GM23338 (cell line): ENCODE measurements around the gene DCN. TPM values are rescaled to one million over a fixed set of nuclear protein-coding genes. Genes with fewer than 3 reads are reported as not detected.

Source experiments
- ATAC-seq: fragments of 200-7000 bp; cut with Tn5 transposase; 3 replicates; pipeline ENCODE4 v1.9.1; 2020
- DNase-seq: peaks from one replicate; pipeline ENCODE4 v3.0.0-alpha.2; 2015; ENCODE audit warnings: low spot score
- H2AFZ ChIP-seq: fragments of 200-600 bp; sonication (generic); 2 replicates; pipeline ENCODE4 v1.8.0; 2016; ENCODE audit warnings: antibody characterized with exemption, mild to moderate bottlenecking, moderate library complexity
- H3F3A ChIP-seq: fragments of 200-600 bp; sonication (generic); replicated peaks from 2 replicates; pipeline ENCODE4 v1.8.0; 2017; ENCODE audit warnings: antibody characterized with exemption, mixed run types, low read depth
- H3K27ac ChIP-seq: fragments of 200-600 bp; sonication (generic); 2 replicates; pipeline ENCODE4 v1.6.1; 2016; ENCODE audit warnings: low read depth
- H3K27me3 ChIP-seq: fragments of 200-600 bp; sonication (generic); 2 replicates; pipeline ENCODE4 v1.8.0; 2016; ENCODE audit warnings: mild to moderate bottlenecking, mixed run types, moderate library complexity; ENCODE audit not compliant: insufficient read depth
- H3K36me3 ChIP-seq: fragments of 200-600 bp; sonication (generic); 2 replicates; pipeline ENCODE4 v1.8.0; 2016; ENCODE audit warnings: mild to moderate bottlenecking; ENCODE audit not compliant: insufficient read depth
- H3K4me1 ChIP-seq: fragments of 200-600 bp; sonication (generic); 2 replicates; pipeline ENCODE4 v1.8.0; 2016; ENCODE audit warnings: mild to moderate bottlenecking, moderate library complexity; ENCODE audit not compliant: insufficient read depth
- H3K4me2 ChIP-seq: fragments of 200-600 bp; sonication (generic); 2 replicates; pipeline ENCODE4 v1.7.1; 2017; ENCODE audit warnings: mixed run types
- H3K4me3 ChIP-seq: fragments of 200-600 bp; sonication (generic); 2 replicates; pipeline ENCODE4 v1.6.1; 2016; ENCODE audit warnings: mixed run types
- H3K79me2 ChIP-seq: fragments of 200-600 bp; sonication (generic); replicated peaks from 2 replicates; pipeline ENCODE4 v1.8.0; 2017; ENCODE audit warnings: mild to moderate bottlenecking; ENCODE audit not compliant: insufficient read depth
- H3K9me2 ChIP-seq: fragments of 200-600 bp; sonication (generic); 2 replicates; pipeline ENCODE4 v1.8.0; 2017; ENCODE audit not compliant: insufficient read depth
- H4K20me1 ChIP-seq: fragments of 200-600 bp; sonication (generic); replicated peaks from 2 replicates; pipeline ENCODE4 v1.8.0; 2017; ENCODE audit warnings: mild to moderate bottlenecking; ENCODE audit not compliant: insufficient read depth
- H3K27ac Mint-ChIP-seq: 2 replicates; pipeline ENCODE4 v1.8.0; 2020; ENCODE audit warnings: inconsistent platforms, mild to moderate bottlenecking, moderate library complexity, mixed read lengths
- H3K27me3 Mint-ChIP-seq: 3 replicates; pipeline ENCODE4 v1.8.0; 2022; ENCODE audit warnings: low read depth, mild to moderate bottlenecking, moderate library complexity, mixed read lengths, inconsistent platforms; ENCODE audit not compliant: insufficient read depth, poor library complexity
- H3K36me3 Mint-ChIP-seq: 3 replicates; pipeline ENCODE4 v1.8.0; 2021; ENCODE audit warnings: low read depth, mild to moderate bottlenecking, inconsistent platforms, moderate library complexity, mixed read lengths
- H3K4me1 Mint-ChIP-seq: 3 replicates; pipeline ENCODE4 v1.8.0; 2020; ENCODE audit warnings: mild to moderate bottlenecking, inconsistent platforms, mixed read lengths
- H3K4me3 Mint-ChIP-seq: 3 replicates; pipeline ENCODE4 v1.8.0; 2021; ENCODE audit warnings: moderate library complexity, mild to moderate bottlenecking, inconsistent platforms, mixed read lengths
- H3K9me3 Mint-ChIP-seq: 3 replicates; pipeline ENCODE4 v1.8.0; 2020; ENCODE audit warnings: moderate library complexity, mild to moderate bottlenecking, inconsistent platforms, mixed read lengths
- CREB1 ChIP-seq: fragments of 250-450 bp; sonication (Bioruptor Pico); IDR thresholded peaks from 2 replicates; pipeline ENCODE4 v1.5.0; 2020; ENCODE audit warnings: low read depth, mild to moderate bottlenecking, moderate library complexity
- CTCF ChIP-seq, 2 experiments: fragments of 200-600 bp in 1 of 2; sonication (generic) in 1 of 2; conservative IDR thresholded peaks; 2 replicates each; pipeline versions ENCODE4 v1.5.1 to v1.6.1; 2016 to 2017; ENCODE audit warnings: antibody characterized with exemption in 2 of 2, low read depth in 2 of 2, mild to moderate bottlenecking in 2 of 2, moderate library complexity in 1 of 2
- ETS1 ChIP-seq: IDR thresholded peaks from 2 replicates; pipeline ENCODE4 v1.6.1; 2016; ENCODE audit warnings: antibody characterized with exemption
- EZH2 ChIP-seq: fragments of 200-600 bp; sonication (generic); IDR thresholded peaks from one replicate; pipeline ENCODE4 v1.8.0; 2017; ENCODE audit warnings: antibody characterized with exemption, mild to moderate bottlenecking, low read depth; ENCODE audit not compliant: unreplicated experiment
- EZH2phosphoT487 ChIP-seq: fragments of 200-600 bp; sonication (generic); IDR thresholded peaks from one replicate; pipeline ENCODE4 v1.8.1; 2018; ENCODE audit warnings: antibody characterized with exemption; ENCODE audit not compliant: unreplicated experiment
- JUNB ChIP-seq: IDR thresholded peaks from one replicate; pipeline ENCODE4 v1.6.1; 2016; ENCODE audit warnings: antibody characterized with exemption; ENCODE audit not compliant: unreplicated experiment
- NANOG ChIP-seq: IDR thresholded peaks from 2 replicates; pipeline ENCODE4 v1.6.1; 2016; ENCODE audit warnings: antibody characterized with exemption, borderline replicate concordance
- POLR2AphosphoS5 ChIP-seq: IDR thresholded peaks from 2 replicates; pipeline ENCODE4 v1.6.1; 2016; ENCODE audit warnings: antibody characterized with exemption, low read depth
- ZNF331 ChIP-seq: fragments of 250-450 bp; sonication (Bioruptor Pico); IDR thresholded peaks from 2 replicates; pipeline ENCODE4 v1.5.0; 2020; ENCODE audit warnings: low read depth, mild to moderate bottlenecking, moderate library complexity
- ZNF462 ChIP-seq: fragments of 250-450 bp; sonication (Bioruptor Pico); IDR thresholded peaks from 2 replicates; pipeline ENCODE4 v1.5.0; 2020; ENCODE audit warnings: mild to moderate bottlenecking, moderate library complexity
- polyA plus RNA-seq: library from polyadenylated mRNA; unstranded; fragments of >200 nt; fragmentation: Nextera tagmentation; extraction: Ambion mirVana; gene quantifications from 2 replicates; pipeline ENCODE4 v1.2.1, GENCODE V29; 2016
- total RNA-seq: library from RNA; depleted of rRNA; stranded (reverse); fragments of >200 nt; shearing (Covaris generic); gene quantifications from 2 replicates; pipeline ENCODE4 v1.2.3, GENCODE V29; 2014

Gene DCN
- total and polyA plus RNA-seq, 2 experiments from 2014 or later, result not detected

GRCh38 chr12:91180582-91181395 is 1.8 kb downstream of the DCN start:
- Histone ChIP-seq H3K27ac (no peak overlapping the region), H3K9me2 (no peaks in the 10 kb centered on the region), H2AFZ (no peak overlapping the region), H3K4me2 (no peak overlapping the region), H3K36me3 (no peaks in the 10 kb centered on the region), H4K20me1 (no peaks in the 10 kb centered on the region), H3K27me3 (no peaks in the 10 kb centered on the region), H3K79me2 (no peaks in the 10 kb centered on the region), H3K4me1 (0 out of 2 replicates have a peak, but pooled peaks cover 2% of the 10 kb centered on the region), H3K4me3 (no peak overlapping the region), H3F3A (no peaks in the 10 kb centered on the region)
- no peak overlapping the region for H3K27ac Mint-ChIP-seq
- no peaks in the 10 kb centered on the region for H3K9me3 Mint-ChIP-seq
- DNase-seq (no peak), ATAC-seq (no peak)
- H3K27me3 Mint-ChIP-seq, result no peaks in the 10 kb centered on the region
- no peaks in the 10 kb centered on the region for H3K36me3 Mint-ChIP-seq
- peaks cover 16% of the 10 kb centered on the region; the same call in 2 of the 3 replicates for H3K4me1 Mint-ChIP-seq
- TF ChIP-seq EZH2 (no peak), EZH2phosphoT487 (no peak), POLR2AphosphoS5 (no peak), NANOG (no peak), ZNF462 (CRISPR knock-in tag) (no peak), JUNB (no peak), ETS1 (no peak), CTCF (conservative IDR thresholded peaks at IDR 0.05; ENCODE audit: low read depth in 2 of 2) (no peak), CREB1 (no peak), ZNF331 (CRISPR knock-in tag) (no peak)
- no peak overlapping the region for H3K4me3 Mint-ChIP-seq
